ENCODE data around the gene DKK3. TPM values are rescaled to one million over a fixed set of nuclear protein-coding genes. Genes with fewer than 3 reads are reported as not detected.

DKK3 gene
- total and polyA plus RNA-seq, 8 donors = 21.8 to 63.8 (median 37.6) TPM

DNA sequence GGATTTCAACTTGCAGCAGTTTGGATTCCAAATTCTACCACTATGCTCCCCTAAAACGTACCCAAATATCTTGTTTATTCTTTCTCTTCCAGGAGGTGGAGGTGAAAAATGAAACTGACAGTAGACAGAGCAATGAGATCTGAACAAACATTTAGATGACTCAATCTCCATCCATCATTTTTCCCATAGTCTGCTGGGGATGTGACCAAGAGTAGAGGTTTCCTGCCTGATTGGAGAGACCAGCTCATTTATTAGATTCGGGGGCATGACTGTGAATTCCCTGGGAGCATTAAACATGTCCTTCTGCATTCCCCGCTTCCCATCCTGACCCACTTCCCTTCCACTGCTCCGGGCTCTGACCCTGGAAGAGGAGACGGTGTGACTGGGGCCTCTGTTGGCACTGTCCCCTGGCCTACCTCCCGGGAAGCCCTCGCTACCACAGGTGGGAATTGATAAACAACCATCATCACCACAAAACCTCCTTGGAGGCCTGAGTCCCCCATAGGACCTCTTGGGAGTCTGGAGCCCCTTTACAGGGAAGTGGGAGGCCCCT, 20.3 kb downstream of the DKK3 start:
- 77 to 86% (median 81%) methylated on average over 7 of the region's 7 CpGs for WGBS, 5 donors
- peaks cover 3 to 46% (median 38%) of the 10 kb centered on the region in 4 donors for H3K4me1 ChIP-seq
- no peak for TF ChIP-seq POLR2A (IDR thresholded peaks at IDR 0.05)
- no peak for TF ChIP-seq POLR2AphosphoS5 (IDR thresholded peaks at IDR 0.05)
- no peaks in the 10 kb centered on the region for H3K9me3 ChIP-seq
- no peaks in the 10 kb centered on the region for H3K36me3 ChIP-seq
- intact Hi-C loops (cut with DNase I; ENCODE audit: low total_unique reads) = no loop called here
- H3K4me3 ChIP-seq = no peak overlapping the region
- peak overlapping the region; percentile 3 to 62 (median 49) for H3K27ac ChIP-seq
- no peak for DNase-seq
- no peaks in the 10 kb centered on the region for H3K27me3 ChIP-seq

DNA sequence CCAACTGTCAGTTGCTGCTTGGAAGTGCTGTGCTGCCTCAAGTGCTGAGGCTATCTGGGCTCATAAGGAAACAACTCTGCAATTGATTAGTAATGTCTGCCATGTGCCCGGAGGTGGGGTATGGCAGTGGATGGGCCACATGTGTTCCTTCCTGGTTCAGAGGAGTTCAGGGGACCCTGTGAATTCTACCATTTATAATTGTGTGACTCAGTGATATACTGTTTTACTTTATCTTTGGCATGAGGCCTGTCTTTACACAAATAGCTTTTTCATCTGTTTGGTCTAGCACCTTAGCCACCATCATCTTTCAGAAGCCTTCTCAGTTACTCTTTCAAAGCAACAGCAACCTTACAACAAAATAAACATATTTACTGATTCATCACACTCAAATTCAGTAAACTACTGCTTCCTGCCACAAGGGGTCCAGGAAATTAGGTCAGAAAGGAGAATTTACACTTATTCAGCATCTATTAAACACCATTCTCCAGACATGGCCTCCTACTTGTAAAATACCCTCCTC, 20.9 kb downstream of the DKK3 start:
- Histone ChIP-seq H3K27ac (peak overlapping the region in 4 of 5 donors; percentile 5 to 62 (median 42)), H3K4me1 (peaks cover 3 to 43% (median 35%) of the 10 kb centered on the region in 4 donors), H3K36me3 (no peaks in the 10 kb centered on the region), H3K27me3 (no peaks in the 10 kb centered on the region), H3K9me3 (no peaks in the 10 kb centered on the region), H3K4me3 (no peak overlapping the region)
- WGBS, 5 donors = 36 to 78% (median 71%) methylated on average over 1 of the region's 1 CpG
- TF ChIP-seq EP300 (IDR thresholded peaks at IDR 0.05) (no peak), POLR2AphosphoS5 (IDR thresholded peaks at IDR 0.05) (peak in 1 of 3 donors; percentile 28)
- TF ChIP-seq, protein P1, sequence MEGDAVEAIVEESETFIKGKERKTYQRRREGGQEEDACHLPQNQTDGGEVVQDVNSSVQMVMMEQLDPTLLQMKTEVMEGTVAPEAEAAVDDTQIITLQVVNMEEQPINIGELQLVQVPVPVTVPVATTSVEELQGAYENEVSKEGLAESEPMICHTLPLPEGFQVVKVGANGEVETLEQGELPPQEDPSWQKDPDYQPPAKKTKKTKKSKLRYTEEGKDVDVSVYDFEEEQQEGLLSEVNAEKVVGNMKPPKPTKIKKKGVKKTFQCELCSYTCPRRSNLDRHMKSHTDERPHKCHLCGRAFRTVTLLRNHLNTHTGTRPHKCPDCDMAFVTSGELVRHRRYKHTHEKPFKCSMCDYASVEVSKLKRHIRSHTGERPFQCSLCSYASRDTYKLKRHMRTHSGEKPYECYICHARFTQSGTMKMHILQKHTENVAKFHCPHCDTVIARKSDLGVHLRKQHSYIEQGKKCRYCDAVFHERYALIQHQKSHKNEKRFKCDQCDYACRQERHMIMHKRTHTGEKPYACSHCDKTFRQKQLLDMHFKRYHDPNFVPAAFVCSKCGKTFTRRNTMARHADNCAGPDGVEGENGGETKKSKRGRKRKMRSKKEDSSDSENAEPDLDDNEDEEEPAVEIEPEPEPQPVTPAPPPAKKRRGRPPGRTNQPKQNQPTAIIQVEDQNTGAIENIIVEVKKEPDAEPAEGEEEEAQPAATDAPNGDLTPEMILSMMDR (IDR thresholded peaks at IDR 0.05) = peak in 2 of 7 experiments; percentile 24 to 33
- DNase-seq = peak in 1 of 2 donors; percentile 25
- intact Hi-C loops (cut with DNase I; ENCODE audit: low total_unique reads) = no loop called here

DNA sequence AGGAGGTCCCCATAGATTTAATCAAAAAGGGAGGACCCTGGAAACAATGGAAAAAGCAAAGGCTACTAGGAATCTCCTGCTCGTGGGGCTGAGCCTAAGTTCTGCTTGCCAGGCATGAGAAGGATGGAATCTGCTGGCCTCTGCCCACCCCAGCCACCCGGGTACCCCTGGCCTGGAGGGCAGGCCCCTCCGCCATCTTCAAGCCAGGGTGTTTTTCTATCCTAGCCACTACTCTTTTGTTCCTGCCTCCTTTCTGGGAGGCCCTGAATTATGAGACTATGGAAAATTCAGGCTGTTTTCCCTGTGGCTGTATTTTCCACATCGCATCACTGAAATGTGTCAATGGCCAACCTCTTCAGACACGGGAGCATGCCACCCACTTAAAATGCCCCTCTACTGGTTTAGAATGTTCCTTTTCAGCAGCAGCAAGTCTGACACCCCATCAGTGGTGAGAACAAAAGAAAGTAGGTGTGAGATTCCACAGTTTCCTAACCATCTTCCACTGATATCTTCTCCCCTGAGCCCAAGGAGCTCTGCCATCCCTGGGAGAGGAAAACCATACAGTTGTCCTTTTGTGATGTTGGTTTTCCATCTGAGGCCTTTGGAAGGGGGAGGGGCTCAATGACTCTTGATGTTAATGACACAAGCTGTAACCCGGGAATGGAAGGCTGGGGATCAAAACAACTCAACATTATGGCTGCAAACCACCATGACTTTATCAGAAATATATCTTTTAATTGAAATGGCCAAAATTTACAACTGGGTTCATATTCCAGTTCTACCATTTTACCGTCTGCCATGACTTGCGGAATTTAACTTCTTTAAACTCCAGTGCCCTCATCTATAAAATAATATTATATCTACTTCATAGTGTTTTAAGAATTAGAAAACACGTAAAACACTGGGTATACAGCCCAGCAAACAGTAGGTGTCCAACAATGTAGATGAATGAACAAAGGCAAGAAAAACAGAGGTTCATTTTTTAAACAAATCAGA, 22.2 kb downstream of the DKK3 start:
- peak overlapping the region in 2 of 5 donors; percentile 23 to 48 for H3K27ac ChIP-seq

DNA sequence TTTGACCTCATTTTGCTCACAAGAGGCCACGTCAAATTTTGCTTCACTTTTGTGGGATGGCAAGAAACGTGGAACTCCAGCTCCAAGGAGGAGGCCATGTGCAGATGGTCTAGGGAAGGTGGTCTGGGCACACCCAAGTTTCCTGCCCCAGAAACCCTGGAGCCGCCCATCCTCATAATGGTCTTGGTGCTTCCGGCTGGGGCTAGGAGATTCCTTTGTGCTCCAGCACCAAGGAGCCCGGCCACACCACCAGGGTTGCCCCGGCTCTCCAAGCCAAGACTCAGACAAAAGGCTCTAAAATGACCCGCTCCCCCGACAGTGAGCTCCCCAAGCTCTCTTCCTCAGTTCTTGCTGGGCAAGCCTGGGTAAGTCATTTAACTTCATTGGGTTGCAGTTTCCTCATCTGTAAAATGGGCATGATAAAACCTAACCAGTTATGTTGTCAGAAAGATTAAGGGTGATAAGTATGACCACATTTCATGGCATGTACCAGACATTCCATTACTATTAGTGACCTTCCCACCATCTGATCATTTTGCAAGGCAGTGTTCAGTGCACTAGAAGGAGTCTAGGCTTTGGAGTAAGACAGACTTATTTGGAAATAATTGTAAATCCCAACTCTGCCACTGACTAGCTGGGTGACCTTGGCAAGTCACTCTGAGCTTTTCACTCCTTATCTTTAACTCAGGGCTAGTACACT, 23.3 kb downstream of the DKK3 start:
- no peaks in the 10 kb centered on the region for H3K9me3 ChIP-seq
- DNase-seq = peak in 1 of 2 donors; percentile 15
- intact Hi-C loops (cut with DNase I; ENCODE audit: low total_unique reads) = no loop called here
- no peaks in the 10 kb centered on the region for H3K36me3 ChIP-seq
- H3K27me3 ChIP-seq = no peaks in the 10 kb centered on the region
- TF ChIP-seq EP300 (IDR thresholded peaks at IDR 0.05) = no peak
- TF ChIP-seq, protein P1 (IDR thresholded peaks at IDR 0.05) = no peak
- no peak for TF ChIP-seq POLR2AphosphoS5 (IDR thresholded peaks at IDR 0.05)
- TF ChIP-seq POLR2A (IDR thresholded peaks at IDR 0.05) = no peak
- H3K4me3 ChIP-seq = no peak overlapping the region
- WGBS, 5 donors = 90 to 93% (median 92%) methylated on average over 8 of the region's 8 CpGs
- H3K27ac ChIP-seq = peak overlapping the region in 3 of 5 donors; percentile 23 to 48 (median 24)
- peaks cover 1 to 38% (median 23%) of the 10 kb centered on the region in 4 donors for H3K4me1 ChIP-seq

More for the DNA sequence above, 22.2 kb downstream of the DKK3 start:
- no peaks in the 10 kb centered on the region for H3K36me3 ChIP-seq
- TF ChIP-seq EP300 (IDR thresholded peaks at IDR 0.05) (no peak), POLR2A (IDR thresholded peaks at IDR 0.05) (no peak), POLR2AphosphoS5 (IDR thresholded peaks at IDR 0.05) (no peak)
- TF ChIP-seq, protein P1 (IDR thresholded peaks at IDR 0.05) = no peak
- WGBS, 5 donors = 77 to 86% (median 81%) methylated on average over 9 of the region's 9 CpGs
- intact Hi-C loops (cut with DNase I; ENCODE audit: low total_unique reads) = no loop called here
- no peak for DNase-seq
- peaks cover 3 to 41% (median 25%) of the 10 kb centered on the region in 4 donors for H3K4me1 ChIP-seq
- H3K4me3 ChIP-seq = no peak overlapping the region
- H3K27me3 ChIP-seq = no peaks in the 10 kb centered on the region
- no peaks in the 10 kb centered on the region for H3K9me3 ChIP-seq
